ENCODE measurements around the gene SKIDA1.

The SKIDA1 gene

GRCh38 chr10:21533467-21534279, 8.2 kb upstream of the SKIDA1 start, which contains the start of gene MLLT10:
MLLT10 (plus strand) TSS chr10:21534232; CDS start chr10:21534645, 413 bp downstream.
- no peaks in the 10 kb centered on the region for H3K27me3 ChIP-seq (ENCODE audit: insufficient read depth, low read length)
- H3K4me3 ChIP-seq (ENCODE audit: low read depth, low read length, poor library complexity, severe bottlenecking) = peak within 1 kb of the TSS; percentile 74
- no peak for TF ChIP-seq CTCF (IDR thresholded peaks at IDR 0.05; ENCODE audit: low read length)
- no peak for TF ChIP-seq EZH2 (IDR thresholded peaks at IDR 0.05; ENCODE audit: borderline replicate concordance, low read length)
- H3K9ac ChIP-seq (ENCODE audit: low read length) = peak within 1 kb of the TSS; percentile 88
- H3K4me1 ChIP-seq (ENCODE audit: insufficient read depth, low read length, severe bottlenecking) = peaks cover 20% of the 10 kb centered on the region
- peak within 1 kb of the TSS; percentile 48; the same call in 1 of the 2 replicates for H2AFZ ChIP-seq (ENCODE audit: low read length)
- peak within 1 kb of the TSS; percentile 75 for H3K27ac ChIP-seq (ENCODE audit: low read depth, low read length, poor library complexity, severe bottlenecking)
- H3K9me3 ChIP-seq (ENCODE audit: low read length) = no peaks in the 10 kb centered on the region
- H3F3A ChIP-seq (ENCODE audit: insufficient read depth, low read length) = 0 out of 2 replicates have a peak, but pooled peaks cover 2% of the 10 kb centered on the region
- H3K36me3 ChIP-seq (ENCODE audit: insufficient read depth, low read length) = peaks cover 21% of the 10 kb centered on the region
- peak within 1 kb of the TSS; percentile 97 for H3K4me2 ChIP-seq (ENCODE audit: low read length)
- H4K20me1 ChIP-seq (ENCODE audit: insufficient read depth, low read length) = no peaks in the 10 kb centered on the region
- H3K9me2 ChIP-seq (ENCODE audit: low read depth, low read length) = no peaks in the 10 kb centered on the region
- peaks cover 11% of the 10 kb centered on the region for H3K79me2 ChIP-seq (ENCODE audit: insufficient read depth, low read length)

- Histone ChIP-seq H2AFZ (ENCODE audit: low read length) (peak overlapping the region; percentile 48; the same call in 1 of the 2 replicates), H3K9me3 (ENCODE audit: low read length) (no peaks in the 10 kb centered on the region), H3K4me2 (ENCODE audit: low read length) (peak overlapping the region; percentile 97), H3F3A (ENCODE audit: insufficient read depth, low read length) (0 out of 2 replicates have a peak, but pooled peaks cover 2% of the 10 kb centered on the region), H3K27me3 (ENCODE audit: insufficient read depth, low read length) (no peaks in the 10 kb centered on the region), H3K79me2 (ENCODE audit: insufficient read depth, low read length) (peaks cover 11% of the 10 kb centered on the region), H3K36me3 (ENCODE audit: insufficient read depth, low read length) (peaks cover 15% of the 10 kb centered on the region), H3K4me1 (ENCODE audit: insufficient read depth, low read length, severe bottlenecking) (peaks cover 25% of the 10 kb centered on the region), H3K9ac (ENCODE audit: low read length) (peak overlapping the region; percentile 88), H3K4me3 (ENCODE audit: low read depth, low read length, poor library complexity, severe bottlenecking) (peak overlapping the region; percentile 74), H4K20me1 (ENCODE audit: insufficient read depth, low read length) (no peaks in the 10 kb centered on the region), H3K9me2 (ENCODE audit: low read depth, low read length) (no peaks in the 10 kb centered on the region), H3K27ac (ENCODE audit: low read depth, low read length, poor library complexity, severe bottlenecking) (peak overlapping the region; percentile 75)
- TF ChIP-seq EZH2 (IDR thresholded peaks at IDR 0.05; ENCODE audit: borderline replicate concordance, low read length) (no peak), CTCF (IDR thresholded peaks at IDR 0.05; ENCODE audit: low read length) (no peak)
These were observed 7.4 kb upstream of the SKIDA1 start for GRCh38 chr10:21532694-21533466.

- H3K4me1 ChIP-seq (ENCODE audit: insufficient read depth, low read length, severe bottlenecking) = peaks cover 42% of the 10 kb centered on the region
- H3K27me3 ChIP-seq (ENCODE audit: insufficient read depth, low read length) = no peaks in the 10 kb centered on the region
- no peaks in the 10 kb centered on the region for H4K20me1 ChIP-seq (ENCODE audit: insufficient read depth, low read length)
- TF ChIP-seq EZH2 (IDR thresholded peaks at IDR 0.05; ENCODE audit: borderline replicate concordance, low read length) = no peak
- TF ChIP-seq CTCF (IDR thresholded peaks at IDR 0.05; ENCODE audit: low read length) = no peak
- H3K9me2 ChIP-seq (ENCODE audit: low read depth, low read length) = no peaks in the 10 kb centered on the region
- no peak overlapping the region for H3K27ac ChIP-seq (ENCODE audit: low read depth, low read length, poor library complexity, severe bottlenecking)
- peaks cover 7% of the 10 kb centered on the region for H3K79me2 ChIP-seq (ENCODE audit: insufficient read depth, low read length)
- no peaks in the 10 kb centered on the region for H3K9me3 ChIP-seq (ENCODE audit: low read length)
- H3K36me3 ChIP-seq (ENCODE audit: insufficient read depth, low read length) = no peaks in the 10 kb centered on the region
- no peak overlapping the region for H3K4me3 ChIP-seq (ENCODE audit: low read depth, low read length, poor library complexity, severe bottlenecking)
- H2AFZ ChIP-seq (ENCODE audit: low read length) = no peak overlapping the region
- no peak overlapping the region for H3K9ac ChIP-seq (ENCODE audit: low read length)
- 0 out of 2 replicates have a peak, but pooled peaks cover 2% of the 10 kb centered on the region for H3F3A ChIP-seq (ENCODE audit: insufficient read depth, low read length)
- no peak overlapping the region for H3K4me2 ChIP-seq (ENCODE audit: low read length)
These were observed 5.7 kb upstream of the SKIDA1 start for GRCh38 chr10:21531164-21531563.
